T-helper 2 cell treated with Interferon-gamma antibody and Interleukin-4, amounts not matched to agents 5 μg/mL and 100 μg/mL, for 36 hours (primary cell): ENCODE data around the gene SSBP3.
"Not testable (repeated sequence)": the region's sequence is repeated elsewhere in the genome, so short reads cannot be mapped to it uniquely, and the experiment has no call there.

ENCODE experiments used
- DNase-seq: peaks from one replicate; pipeline ENCODE4 v3.0.0; 2021; ENCODE audit warnings: low spot score
- H3K27ac Mint-ChIP-seq: one replicate; pipeline ENCODE4 v1.8.0; 2021; ENCODE audit warnings: mild to moderate bottlenecking, mixed read lengths
- H3K27me3 Mint-ChIP-seq: one replicate; pipeline ENCODE4 v1.8.0; 2021; ENCODE audit warnings: low read depth, mixed read lengths
- H3K36me3 Mint-ChIP-seq: one replicate; pipeline ENCODE4 v1.8.0; 2021; ENCODE audit warnings: low read depth, mixed read lengths
- H3K4me1 Mint-ChIP-seq: one replicate; pipeline ENCODE4 v1.8.0; 2021; ENCODE audit warnings: low read depth, mixed read lengths
- H3K4me3 Mint-ChIP-seq: one replicate; pipeline ENCODE4 v1.8.0; 2022; ENCODE audit warnings: mild to moderate bottlenecking, moderate library complexity, mixed read lengths
- H3K9me3 Mint-ChIP-seq: one replicate; pipeline ENCODE4 v1.8.0; 2021; ENCODE audit warnings: mixed read lengths

The SSBP3 gene

GRCh38 chr1:54406339-54407153 lies at the start of gene SSBP3:
TSS of gene SSBP3 (minus strand) at chr1:54406394.
- no peaks in the 10 kb centered on the region for H3K9me3 Mint-ChIP-seq
- peaks cover 61% of the 10 kb centered on the region for H3K4me1 Mint-ChIP-seq
- H3K4me3 Mint-ChIP-seq, result peak within 1 kb of the TSS; percentile 95
- peaks cover 26% of the 10 kb centered on the region for H3K36me3 Mint-ChIP-seq
- peak within 1 kb of the TSS; percentile 92 for H3K27ac Mint-ChIP-seq
- peak; percentile 92 for DNase-seq
- H3K27me3 Mint-ChIP-seq, result no peaks in the 10 kb centered on the region

GRCh38 chr1:54453509-54453908 lies 47.3 kb upstream of the SSBP3 start:
- Mint-ChIP-seq H3K4me3 (no peak overlapping the region), H3K27ac (no peak overlapping the region), H3K36me3 (no peaks in the 10 kb centered on the region), H3K27me3 (peaks cover 5% of the 10 kb centered on the region), H3K4me1 (peaks cover 2% of the 10 kb centered on the region), H3K9me3 (no peaks in the 10 kb centered on the region)
- DNase-seq, result no peak

GRCh38 chr1:54453022-54453421 lies 46.8 kb upstream of the SSBP3 start:
- Mint-ChIP-seq H3K27ac (no peak overlapping the region), H3K27me3 (peaks cover 5% of the 10 kb centered on the region), H3K4me1 (no peaks in the 10 kb centered on the region), H3K36me3 (no peaks in the 10 kb centered on the region), H3K9me3 (no peaks in the 10 kb centered on the region), H3K4me3 (no peak overlapping the region)
- DNase-seq, result no peak

GRCh38 chr1:54449431-54449830 lies 43.2 kb upstream of the SSBP3 start:
- DNase-seq, H3K36me3 Mint-ChIP-seq, H3K4me1 Mint-ChIP-seq, H3K9me3 Mint-ChIP-seq, H3K27ac Mint-ChIP-seq, H3K4me3 Mint-ChIP-seq: not testable (repeated sequence)
- H3K27me3 Mint-ChIP-seq, result peaks cover 30% of the 10 kb centered on the region

- peaks cover 32% of the 10 kb centered on the region for H3K27me3 Mint-ChIP-seq
- not testable (repeated sequence) for H3K4me3 Mint-ChIP-seq, H3K9me3 Mint-ChIP-seq, DNase-seq, H3K36me3 Mint-ChIP-seq, H3K4me1 Mint-ChIP-seq, H3K27ac Mint-ChIP-seq
These were observed 42.6 kb upstream of the SSBP3 start for GRCh38 chr1:54448801-54449200.

- DNase-seq, result not testable (repeated sequence)
These were observed 40.9 kb upstream of the SSBP3 start for GRCh38 chr1:54447081-54447480.

GRCh38 chr1:54442185-54442584 lies 36.0 kb upstream of the SSBP3 start:
- Mint-ChIP-seq H3K27me3 (peaks cover 22% of the 10 kb centered on the region), H3K4me3 (no peak overlapping the region), H3K27ac (no peak overlapping the region), H3K4me1 (no peaks in the 10 kb centered on the region), H3K36me3 (no peaks in the 10 kb centered on the region), H3K9me3 (no peaks in the 10 kb centered on the region)
- DNase-seq, result no peak

More at GRCh38 chr1:54447081-54447480, 40.9 kb upstream of the SSBP3 start:
- not testable (repeated sequence) for H3K27ac Mint-ChIP-seq, H3K9me3 Mint-ChIP-seq, H3K36me3 Mint-ChIP-seq, H3K4me3 Mint-ChIP-seq, H3K4me1 Mint-ChIP-seq
- peaks cover 30% of the 10 kb centered on the region for H3K27me3 Mint-ChIP-seq

GRCh38 chr1:54439550-54440223 lies 33.5 kb upstream of the SSBP3 start:
- no peak for DNase-seq
- Mint-ChIP-seq H3K4me3 (no peak overlapping the region), H3K27ac (no peak overlapping the region), H3K9me3 (no peaks in the 10 kb centered on the region), H3K36me3 (no peaks in the 10 kb centered on the region), H3K4me1 (no peaks in the 10 kb centered on the region), H3K27me3 (peaks cover 6% of the 10 kb centered on the region)

- Mint-ChIP-seq H3K9me3 (no peaks in the 10 kb centered on the region), H3K4me3 (no peak overlapping the region), H3K4me1 (no peaks in the 10 kb centered on the region), H3K27ac (no peak overlapping the region), H3K27me3 (peaks cover 2% of the 10 kb centered on the region), H3K36me3 (no peaks in the 10 kb centered on the region)
- no peak for DNase-seq
These were observed 31.6 kb upstream of the SSBP3 start for GRCh38 chr1:54437783-54438182.

- Mint-ChIP-seq H3K4me3 (no peak overlapping the region), H3K27me3 (peaks cover 2% of the 10 kb centered on the region), H3K36me3 (no peaks in the 10 kb centered on the region), H3K4me1 (no peaks in the 10 kb centered on the region), H3K9me3 (no peaks in the 10 kb centered on the region), H3K27ac (no peak overlapping the region)
- DNase-seq, result no peak
These were observed 30.6 kb upstream of the SSBP3 start for GRCh38 chr1:54436826-54437225.

GRCh38 chr1:54429838-54430237 lies 23.6 kb upstream of the SSBP3 start:
- no peak for DNase-seq
- H3K27ac Mint-ChIP-seq, result no peak overlapping the region
- H3K27me3 Mint-ChIP-seq, result no peaks in the 10 kb centered on the region
- H3K4me3 Mint-ChIP-seq, result no peak overlapping the region
- H3K36me3 Mint-ChIP-seq, result no peaks in the 10 kb centered on the region
- H3K9me3 Mint-ChIP-seq, result no peaks in the 10 kb centered on the region
- no peaks in the 10 kb centered on the region for H3K4me1 Mint-ChIP-seq

- Mint-ChIP-seq H3K27me3 (no peaks in the 10 kb centered on the region), H3K9me3 (no peaks in the 10 kb centered on the region), H3K4me3 (no peak overlapping the region), H3K4me1 (no peaks in the 10 kb centered on the region), H3K36me3 (no peaks in the 10 kb centered on the region), H3K27ac (no peak overlapping the region)
- no peak for DNase-seq
These were observed 22.8 kb upstream of the SSBP3 start for GRCh38 chr1:54428837-54429518.

- H3K4me3 Mint-ChIP-seq, result no peak overlapping the region
- no peaks in the 10 kb centered on the region for H3K36me3 Mint-ChIP-seq
- H3K4me1 Mint-ChIP-seq, result no peaks in the 10 kb centered on the region
- no peak overlapping the region for H3K27ac Mint-ChIP-seq
- DNase-seq, result no peak
- peaks cover 4% of the 10 kb centered on the region for H3K27me3 Mint-ChIP-seq
- no peaks in the 10 kb centered on the region for H3K9me3 Mint-ChIP-seq
These were observed 19.0 kb upstream of the SSBP3 start for GRCh38 chr1:54425152-54425584.

GRCh38 chr1:54424398-54424797 lies 18.2 kb upstream of the SSBP3 start:
- no peaks in the 10 kb centered on the region for H3K36me3 Mint-ChIP-seq
- no peak overlapping the region for H3K4me3 Mint-ChIP-seq
- no peak overlapping the region for H3K27ac Mint-ChIP-seq
- peaks cover 4% of the 10 kb centered on the region for H3K27me3 Mint-ChIP-seq
- H3K9me3 Mint-ChIP-seq, result no peaks in the 10 kb centered on the region
- no peak for DNase-seq
- no peaks in the 10 kb centered on the region for H3K4me1 Mint-ChIP-seq
